ENCODE results near the gene AFAP1L1. TPM values are rescaled to one million over a fixed set of nuclear protein-coding genes. Genes with fewer than 3 reads are reported as not detected.
A peak's percentile ranks its signal among the peaks of the same experiment; 100 is the strongest.

The AFAP1L1 gene
- total and polyA plus RNA-seq, 2 donors from 2014 or later = 4.8 to 14.8 TPM

DNA sequence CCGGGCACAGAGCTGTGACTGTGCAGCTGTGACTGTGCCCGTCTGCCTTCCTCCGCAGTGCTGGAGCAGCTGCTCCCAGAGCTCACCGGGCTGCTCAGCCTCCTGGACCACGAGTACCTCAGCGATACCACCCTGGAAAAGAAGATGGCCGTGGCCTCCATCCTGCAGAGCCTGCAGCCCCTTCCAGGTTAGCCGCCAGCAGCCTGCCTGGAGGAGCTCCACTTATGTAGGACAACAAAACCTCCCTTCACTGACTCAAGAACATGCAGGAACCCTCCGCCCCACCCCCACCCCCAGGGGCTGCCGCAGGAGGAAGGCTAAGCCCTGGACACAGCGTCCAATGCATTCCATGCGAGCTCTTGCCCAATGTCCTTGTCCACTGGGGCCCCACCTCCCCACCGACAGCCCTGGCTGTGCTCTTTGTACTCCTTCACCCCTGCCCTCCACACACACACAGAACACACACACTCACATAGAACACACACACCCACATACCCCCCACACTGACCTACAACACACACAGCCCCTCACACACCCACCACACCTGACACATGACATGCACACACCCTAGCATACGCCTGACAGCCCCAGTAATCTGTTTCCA, 27.9 kb downstream of the AFAP1L1 start:
- Histone ChIP-seq H3K4me1 (ENCODE audit: control insufficient read depth in 2 of 3, insufficient read depth in 2 of 3, low read depth in 1 of 3, low read length in 3 of 3) (peaks cover 0 to 15% (median 14%) of the 10 kb centered on the region in 3 donors), H3K4me3 (ENCODE audit: low read length in 3 of 3) (no peak overlapping the region), H3K27ac (ENCODE audit: low read depth in 2 of 2, low read length in 2 of 2) (peak overlapping the region; percentile 14 to 40), H3K27me3 (ENCODE audit: control insufficient read depth, insufficient read depth, low read length) (no peaks in the 10 kb centered on the region), H3K36me3 (ENCODE audit: control insufficient read depth in 2 of 3, insufficient read depth in 3 of 3, low read length in 3 of 3) (no peaks in the 10 kb centered on the region), H3K9ac (ENCODE audit: low read length in 3 of 3) (no peak overlapping the region), H3K9me3 (ENCODE audit: control insufficient read depth in 2 of 3, insufficient read depth in 1 of 3, low read length in 3 of 3) (no peaks in the 10 kb centered on the region)
- no peak for FAIRE-seq
- TF ChIP-seq, protein P1, sequence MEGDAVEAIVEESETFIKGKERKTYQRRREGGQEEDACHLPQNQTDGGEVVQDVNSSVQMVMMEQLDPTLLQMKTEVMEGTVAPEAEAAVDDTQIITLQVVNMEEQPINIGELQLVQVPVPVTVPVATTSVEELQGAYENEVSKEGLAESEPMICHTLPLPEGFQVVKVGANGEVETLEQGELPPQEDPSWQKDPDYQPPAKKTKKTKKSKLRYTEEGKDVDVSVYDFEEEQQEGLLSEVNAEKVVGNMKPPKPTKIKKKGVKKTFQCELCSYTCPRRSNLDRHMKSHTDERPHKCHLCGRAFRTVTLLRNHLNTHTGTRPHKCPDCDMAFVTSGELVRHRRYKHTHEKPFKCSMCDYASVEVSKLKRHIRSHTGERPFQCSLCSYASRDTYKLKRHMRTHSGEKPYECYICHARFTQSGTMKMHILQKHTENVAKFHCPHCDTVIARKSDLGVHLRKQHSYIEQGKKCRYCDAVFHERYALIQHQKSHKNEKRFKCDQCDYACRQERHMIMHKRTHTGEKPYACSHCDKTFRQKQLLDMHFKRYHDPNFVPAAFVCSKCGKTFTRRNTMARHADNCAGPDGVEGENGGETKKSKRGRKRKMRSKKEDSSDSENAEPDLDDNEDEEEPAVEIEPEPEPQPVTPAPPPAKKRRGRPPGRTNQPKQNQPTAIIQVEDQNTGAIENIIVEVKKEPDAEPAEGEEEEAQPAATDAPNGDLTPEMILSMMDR (IDR thresholded peaks at IDR 0.05; ENCODE audit: borderline replicate concordance, extremely low read depth, insufficient read depth) = no peak
- intact Hi-C loops (cut with DNase I) = no loop called here
- DNase-seq = peak in 1 of 5 donors; percentile 75

DNA sequence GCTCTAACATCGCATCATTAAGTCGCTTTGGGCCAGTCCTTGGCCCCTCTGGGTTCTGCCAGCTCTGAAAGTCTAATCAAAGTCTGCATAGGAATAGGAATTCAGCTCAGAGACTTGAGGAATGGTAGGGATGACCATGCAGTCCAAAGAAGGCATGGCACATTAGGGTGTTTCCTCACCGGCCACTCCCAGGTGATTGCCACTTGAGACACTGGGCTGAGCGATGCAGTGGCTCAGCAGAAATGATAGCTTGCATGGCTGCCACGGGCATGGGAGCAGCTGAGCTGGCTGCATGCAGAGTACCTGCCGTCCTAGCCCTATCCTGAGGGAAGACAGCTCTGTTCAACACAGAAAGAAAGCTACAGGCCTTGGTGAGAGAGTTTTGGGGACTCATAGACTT, 28.8 kb downstream of the AFAP1L1 start:
- Histone ChIP-seq H3K27me3 (ENCODE audit: control insufficient read depth, insufficient read depth, low read length) (no peaks in the 10 kb centered on the region), H3K9me3 (ENCODE audit: control insufficient read depth in 2 of 3, insufficient read depth in 1 of 3, low read length in 3 of 3) (no peaks in the 10 kb centered on the region), H3K27ac (ENCODE audit: low read depth in 2 of 2, low read length in 2 of 2) (no peak overlapping the region), H3K9ac (ENCODE audit: low read length in 3 of 3) (no peak overlapping the region), H3K36me3 (ENCODE audit: control insufficient read depth in 2 of 3, insufficient read depth in 3 of 3, low read length in 3 of 3) (no peaks in the 10 kb centered on the region), H3K4me1 (ENCODE audit: control insufficient read depth in 2 of 3, insufficient read depth in 2 of 3, low read depth in 1 of 3, low read length in 3 of 3) (peaks cover 0 to 15% (median 8%) of the 10 kb centered on the region in 3 donors), H3K4me3 (ENCODE audit: low read length in 3 of 3) (no peak overlapping the region)
- intact Hi-C loops (cut with DNase I) = no loop called here
- no peak for FAIRE-seq
- DNase-seq = no peak
- TF ChIP-seq, protein P1 (IDR thresholded peaks at IDR 0.05; ENCODE audit: borderline replicate concordance, extremely low read depth, insufficient read depth) = no peak

DNA sequence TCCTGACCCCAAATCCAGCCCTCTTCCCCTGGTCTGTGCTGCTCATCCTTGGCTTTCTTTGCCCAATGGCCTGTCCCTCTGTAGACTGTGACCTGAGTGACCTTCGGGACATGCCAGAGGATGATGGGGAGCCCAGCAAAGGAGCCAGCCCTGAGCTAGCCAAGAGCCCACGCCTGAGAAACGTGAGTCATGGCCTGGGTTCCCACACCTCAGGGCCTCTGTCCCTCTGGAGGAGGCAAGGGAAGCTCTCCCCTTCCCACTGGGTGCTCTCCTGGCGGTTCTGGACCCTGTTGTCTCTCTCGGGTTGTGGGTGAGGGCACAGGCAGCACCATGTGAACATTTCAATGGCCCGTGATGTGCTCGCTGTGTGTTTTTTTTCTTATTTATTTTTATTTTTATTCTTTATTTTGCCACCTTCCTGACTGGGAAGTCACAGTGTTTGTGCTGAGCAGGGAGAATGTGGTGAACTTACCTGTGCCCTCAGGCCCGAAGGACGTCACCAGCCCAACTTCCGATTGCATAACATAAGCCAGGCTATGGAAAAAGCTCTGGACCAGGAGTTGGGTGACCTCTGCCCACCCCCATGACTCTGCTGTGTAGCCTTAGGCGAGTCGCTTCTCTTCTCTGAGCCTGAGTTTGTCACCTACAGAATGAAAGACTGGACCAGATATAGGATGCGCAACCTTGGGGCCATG, 29.5 kb downstream of the AFAP1L1 start:
- Histone ChIP-seq H3K36me3 (ENCODE audit: control insufficient read depth in 2 of 3, insufficient read depth in 3 of 3, low read length in 3 of 3) (no peaks in the 10 kb centered on the region), H3K27me3 (ENCODE audit: control insufficient read depth, insufficient read depth, low read length) (no peaks in the 10 kb centered on the region), H3K4me1 (ENCODE audit: control insufficient read depth in 2 of 3, insufficient read depth in 2 of 3, low read depth in 1 of 3, low read length in 3 of 3) (peaks cover 0 to 15% (median 5%) of the 10 kb centered on the region in 3 donors), H3K9me3 (ENCODE audit: control insufficient read depth in 2 of 3, insufficient read depth in 1 of 3, low read length in 3 of 3) (no peaks in the 10 kb centered on the region), H3K4me3 (ENCODE audit: low read length in 3 of 3) (no peak overlapping the region), H3K9ac (ENCODE audit: low read length in 3 of 3) (no peak overlapping the region), H3K27ac (ENCODE audit: low read depth in 2 of 2, low read length in 2 of 2) (no peak overlapping the region)
- TF ChIP-seq, protein P1 (IDR thresholded peaks at IDR 0.05; ENCODE audit: borderline replicate concordance, extremely low read depth, insufficient read depth) = no peak
- intact Hi-C loops (cut with DNase I) = no loop called here
- no peak for DNase-seq
- FAIRE-seq = no peak

Measured in kidney (tissue), 14 donors.